ENCODE results near the gene CDC42BPA. TPM values are rescaled to one million over a fixed set of nuclear protein-coding genes. Genes with fewer than 3 reads are reported as not detected.

Gene CDC42BPA
- total and polyA plus RNA-seq, 2 donors from 2014 or later: 11.2 to 60.7 TPM

- FAIRE-seq: no peak
- H3K27ac ChIP-seq (ENCODE audit: low read depth in 2 of 2, low read length in 2 of 2): peak overlapping the region; percentile 32 to 70
- intact Hi-C loops (cut with DNase I): no loop called here
These were observed 323.5 kb downstream of the CDC42BPA start for GRCh38 chr1:226994586-226995364.

GRCh38 chr1:226993814-226994585 lies 324.3 kb downstream of the CDC42BPA start:
- H3K4me1 ChIP-seq (ENCODE audit: control insufficient read depth in 2 of 3, insufficient read depth in 2 of 3, low read depth in 1 of 3, low read length in 3 of 3): peaks cover 0 to 32% (median 8%) of the 10 kb centered on the region in 3 donors
- H3K9me3 ChIP-seq (ENCODE audit: control insufficient read depth in 2 of 3, insufficient read depth in 1 of 3, low read length in 3 of 3): no peaks in the 10 kb centered on the region
- intact Hi-C loops (cut with DNase I): no loop called here
- H3K27me3 ChIP-seq (ENCODE audit: control insufficient read depth, insufficient read depth, low read length): no peaks in the 10 kb centered on the region
- peak overlapping the region in 1 of 3 donors; percentile 42 for H3K9ac ChIP-seq (ENCODE audit: low read length in 3 of 3)
- DNase-seq (peak; percentile 53 to 81 (median 77)), FAIRE-seq (no peak)
- H3K27ac ChIP-seq (ENCODE audit: low read depth in 2 of 2, low read length in 2 of 2): peak overlapping the region; percentile 70 to 82
- H3K4me3 ChIP-seq (ENCODE audit: low read length in 3 of 3): no peak overlapping the region
- TF ChIP-seq CTCF (IDR thresholded peaks at IDR 0.05; ENCODE audit: borderline replicate concordance, extremely low read depth, insufficient read depth): no peak
- peaks cover 0 to 5% (median 0%) of the 10 kb centered on the region in 3 donors for H3K36me3 ChIP-seq (ENCODE audit: control insufficient read depth in 2 of 3, insufficient read depth in 3 of 3, low read length in 3 of 3)

More at GRCh38 chr1:226994586-226995364, 323.5 kb downstream of the CDC42BPA start:
- H3K4me1 ChIP-seq (ENCODE audit: control insufficient read depth in 2 of 3, insufficient read depth in 2 of 3, low read depth in 1 of 3, low read length in 3 of 3): peaks cover 0 to 32% (median 8%) of the 10 kb centered on the region in 3 donors
- peak in 1 of 5 donors; percentile 42 for DNase-seq
- H3K27me3 ChIP-seq (ENCODE audit: control insufficient read depth, insufficient read depth, low read length): no peaks in the 10 kb centered on the region
- TF ChIP-seq CTCF (IDR thresholded peaks at IDR 0.05; ENCODE audit: borderline replicate concordance, extremely low read depth, insufficient read depth): no peak
- H3K9ac ChIP-seq (ENCODE audit: low read length in 3 of 3): peak overlapping the region in 1 of 3 donors; percentile 42
- H3K4me3 ChIP-seq (ENCODE audit: low read length in 3 of 3): no peak overlapping the region
- no peaks in the 10 kb centered on the region for H3K9me3 ChIP-seq (ENCODE audit: control insufficient read depth in 2 of 3, insufficient read depth in 1 of 3, low read length in 3 of 3)
- H3K36me3 ChIP-seq (ENCODE audit: control insufficient read depth in 2 of 3, insufficient read depth in 3 of 3, low read length in 3 of 3): peaks cover 0 to 5% (median 0%) of the 10 kb centered on the region in 3 donors

GRCh38 chr1:226991920-226992319 lies 326.4 kb downstream of the CDC42BPA start:
- FAIRE-seq (no peak), DNase-seq (no peak)
- no peak overlapping the region for H3K27ac ChIP-seq (ENCODE audit: low read depth in 2 of 2, low read length in 2 of 2)
- intact Hi-C loops (cut with DNase I): no loop called here
- H3K4me1 ChIP-seq (ENCODE audit: control insufficient read depth in 2 of 3, insufficient read depth in 2 of 3, low read depth in 1 of 3, low read length in 3 of 3): peaks cover 0 to 32% (median 8%) of the 10 kb centered on the region in 3 donors
- peaks cover 0 to 12% (median 5%) of the 10 kb centered on the region in 3 donors for H3K36me3 ChIP-seq (ENCODE audit: control insufficient read depth in 2 of 3, insufficient read depth in 3 of 3, low read length in 3 of 3)
- TF ChIP-seq CTCF (IDR thresholded peaks at IDR 0.05; ENCODE audit: borderline replicate concordance, extremely low read depth, insufficient read depth): no peak
- no peak overlapping the region for H3K4me3 ChIP-seq (ENCODE audit: low read length in 3 of 3)
- H3K9me3 ChIP-seq (ENCODE audit: control insufficient read depth in 2 of 3, insufficient read depth in 1 of 3, low read length in 3 of 3): no peaks in the 10 kb centered on the region
- no peak overlapping the region for H3K9ac ChIP-seq (ENCODE audit: low read length in 3 of 3)
- H3K27me3 ChIP-seq (ENCODE audit: control insufficient read depth, insufficient read depth, low read length): no peaks in the 10 kb centered on the region
